A549 (cell line): ENCODE data around the gene CENPI. TPM values are rescaled to one million over a fixed set of nuclear protein-coding genes. Genes with fewer than 3 reads are reported as not detected.

Experiments
- polyA plus RNA-seq, 4 experiments: library from polyadenylated mRNA; depleted of rRNA in 3 of 4; stranded (reverse); fragments of >200 nt; fragmentation: RNase III in 1 of 4; extraction: RNeasy Plus Mini Kit Qiagen cat#74134 plus additional on column Dnase treatment in 1 of 4; gene quantifications; 2 replicates in 3 of 4; 3 replicates in 1 of 4; pipeline ENCODE4 v1.2.3, GENCODE V29; 2011 to 2017

Gene CENPI
- polyA plus RNA-seq, 2 of the 4 experiments (the other 2 are of a cell fraction), result 19.5 to 20.7 TPM

Other genes with a start within 250 kb of the CENPI start
- gene NOX1, start 223.8 kb upstream of the CENPI start, polyA plus RNA-seq (2011; rRNA removed), result 1.4 and 2.4 TPM in 2 replicates
- 0.07 TPM in 1 of 3 replicates, not detected in the others for gene NOX1, start 223.8 kb upstream of the CENPI start, polyA plus RNA-seq (2017; fragmentation: RNase III; extraction: RNeasy Plus Mini Kit Qiagen cat#74134 plus additional on column Dnase treatment)
- 0.50 and 0.65 TPM in 2 replicates for gene XKRX, start 169.3 kb upstream of the CENPI start, polyA plus RNA-seq (2011; rRNA removed)
- 0.12 to 0.16 TPM (median 0.13 TPM) in 3 replicates for gene XKRX, start 169.3 kb upstream of the CENPI start, polyA plus RNA-seq (2017; fragmentation: RNase III; extraction: RNeasy Plus Mini Kit Qiagen cat#74134 plus additional on column Dnase treatment)
- gene ARL13A, start 128.5 kb upstream of the CENPI start, polyA plus RNA-seq (2011; rRNA removed), result 0.12 TPM in 1 of 2 replicates, not detected in the other
- 0.08 to 0.15 TPM (median 0.10 TPM) in 3 replicates for gene ARL13A, start 128.5 kb upstream of the CENPI start, polyA plus RNA-seq (2017; fragmentation: RNase III; extraction: RNeasy Plus Mini Kit Qiagen cat#74134 plus additional on column Dnase treatment)
- 29.1 and 30.9 TPM in 2 replicates for gene TRMT2B, start 46.1 kb upstream of the CENPI start, polyA plus RNA-seq (2011; rRNA removed)
- 14.2 to 15.0 TPM (median 14.3 TPM) in 3 replicates for gene TRMT2B, start 46.1 kb upstream of the CENPI start, polyA plus RNA-seq (2017; fragmentation: RNase III; extraction: RNeasy Plus Mini Kit Qiagen cat#74134 plus additional on column Dnase treatment)
- gene TMEM35A, start 19.3 kb upstream of the CENPI start, polyA plus RNA-seq (2011; rRNA removed), result 0.05 TPM in 1 of 2 replicates, not detected in the other
- not detected in 3 replicates for gene TMEM35A, start 19.3 kb upstream of the CENPI start, polyA plus RNA-seq (2017; fragmentation: RNase III; extraction: RNeasy Plus Mini Kit Qiagen cat#74134 plus additional on column Dnase treatment)
- gene DRP2, start 121.6 kb downstream of the CENPI start, polyA plus RNA-seq (2011; rRNA removed), result 0.62 and 0.66 TPM in 2 replicates
- gene DRP2, start 121.6 kb downstream of the CENPI start, polyA plus RNA-seq (2017; fragmentation: RNase III; extraction: RNeasy Plus Mini Kit Qiagen cat#74134 plus additional on column Dnase treatment), result 0.36 to 0.58 TPM (median 0.45 TPM) in 3 replicates
- gene TAF7L, start 193.1 kb downstream of the CENPI start, polyA plus RNA-seq (2011; rRNA removed), result 0.08 and 0.13 TPM in 2 replicates
- 0.05 to 0.08 TPM (median 0.08 TPM) in 3 replicates for gene TAF7L, start 193.1 kb downstream of the CENPI start, polyA plus RNA-seq (2017; fragmentation: RNase III; extraction: RNeasy Plus Mini Kit Qiagen cat#74134 plus additional on column Dnase treatment)